Measurements from ENCODE around the gene YBEY.
"Not testable (repeated sequence)": the region's sequence is repeated elsewhere in the genome, so short reads cannot be mapped to it uniquely, and the experiment has no call there.

Gene YBEY, protein sequence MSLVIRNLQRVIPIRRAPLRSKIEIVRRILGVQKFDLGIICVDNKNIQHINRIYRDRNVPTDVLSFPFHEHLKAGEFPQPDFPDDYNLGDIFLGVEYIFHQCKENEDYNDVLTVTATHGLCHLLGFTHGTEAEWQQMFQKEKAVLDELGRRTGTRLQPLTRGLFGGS

DNA sequence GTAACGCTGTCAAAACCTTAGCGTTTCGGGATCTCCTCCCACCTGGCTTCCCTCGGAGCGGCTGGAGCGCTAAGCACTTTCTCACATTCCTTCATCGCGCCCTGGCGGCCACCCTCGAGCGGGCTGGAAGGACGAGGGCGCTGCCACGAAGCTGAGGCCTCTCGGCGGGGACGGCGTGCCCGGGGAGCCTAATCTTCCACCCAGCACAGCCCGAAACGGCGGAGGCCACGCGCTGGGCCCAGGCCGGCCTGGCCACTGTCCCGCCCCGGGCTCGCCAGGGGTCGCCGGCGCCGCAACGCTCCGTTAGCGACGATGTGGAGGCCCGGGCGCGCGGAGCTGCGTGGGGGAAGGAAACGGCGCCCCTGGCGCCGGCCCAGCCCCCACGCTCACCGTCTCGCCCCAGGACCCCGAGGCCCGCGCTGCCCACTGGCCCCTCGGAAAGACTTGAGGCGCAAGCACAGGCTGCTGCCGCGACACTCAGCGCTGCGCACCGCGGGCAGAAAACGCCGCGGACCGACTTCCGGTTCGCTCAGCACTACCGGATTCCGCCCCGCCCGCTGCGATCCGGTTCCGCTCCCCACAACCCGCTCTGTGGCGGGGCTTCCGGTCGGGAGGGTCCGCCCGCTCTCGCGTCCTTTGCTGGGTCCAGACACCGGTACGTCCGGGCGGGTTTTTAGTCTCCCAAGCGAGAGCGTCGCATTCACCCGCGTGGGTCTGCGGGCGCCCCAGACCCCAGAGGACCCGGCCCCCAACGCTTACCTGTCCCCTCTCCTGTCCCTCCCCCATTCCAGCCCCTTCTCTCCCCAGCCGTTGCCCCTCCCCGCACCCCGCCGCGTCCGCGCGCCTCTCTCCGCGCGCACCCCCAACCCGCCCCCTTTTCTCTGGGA is at the start of gene YBEY:
Gene YBEY, plus strand, starts transcription at position 582 of the 887 bp plus-strand sequence. CDS start 572 bp downstream, outside the sequence.
- Histone ChIP-seq H3K4me1 (peaks cover 55 to 71% (median 63%) of the 10 kb centered on the region in 10 experiments), H3K36me3 (peaks cover 26 to 39% (median 37%) of the 10 kb centered on the region in 11 experiments), H3K9ac (peak within 1 kb of the TSS; percentile 88 to 100 (median 97)), H3K27ac (peak within 1 kb of the TSS; percentile 86 to 99 (median 97)), H3K4me3 (peak within 1 kb of the TSS; percentile 73 to 99 (median 92)), H4K20me1 (peaks cover 16 to 45% (median 39%) of the 10 kb centered on the region in 11 experiments; a peak in 19 of 22 replicates), H3K9me3 (replicated peaks in 1 of 11) (no peaks in the 10 kb centered on the region; a peak in 1 of 22 replicates), H3K27me3 (no peaks in the 10 kb centered on the region), H3K4me2 (peak within 1 kb of the TSS; percentile 78 to 99 (median 89))
- no peak for TF ChIP-seq Cebpa-rat (IDR thresholded peaks at IDR 0.05)

DNA sequence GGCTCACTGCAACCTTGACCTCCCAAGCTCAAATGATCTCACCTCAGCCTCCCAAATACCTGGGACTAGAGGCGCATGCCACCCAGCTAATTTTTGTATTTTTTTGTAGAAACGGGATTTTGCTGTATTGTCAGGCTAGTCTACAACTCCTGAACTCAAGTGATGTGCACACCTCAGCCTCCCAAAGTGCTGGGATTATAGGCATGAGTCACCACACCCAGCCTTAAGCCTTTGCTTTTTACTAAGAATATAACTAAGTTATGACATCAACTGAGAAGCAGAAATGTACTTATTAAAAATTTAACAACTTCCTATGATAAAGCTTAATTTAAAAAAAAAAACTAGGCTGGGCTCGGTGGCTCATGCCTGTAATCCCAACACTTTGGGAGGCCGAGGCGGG is 48.7 kb upstream of the YBEY start:
- Histone ChIP-seq H3K36me3 (peaks cover 89 to 99% (median 92%) of the 10 kb centered on the region in 11 experiments), H3K4me1 (no peaks in the 10 kb centered on the region), H4K20me1 (peaks cover 0 to 42% (median 16%) of the 10 kb centered on the region in 11 experiments; a peak in 13 of 22 replicates), H3K4me3 (no peak overlapping the region), H3K9ac (no peak overlapping the region), H3K4me2 (no peak overlapping the region), H3K9me3 (replicated peaks in 1 of 11) (no peaks in the 10 kb centered on the region; a peak in 1 of 22 replicates), H3K27ac (no peak overlapping the region), H3K27me3 (no peaks in the 10 kb centered on the region)
- TF ChIP-seq Cebpa-rat (IDR thresholded peaks at IDR 0.05): no peak

- peaks cover 0 to 16% (median 9%) of the 10 kb centered on the region in 10 experiments; a peak in 14 of 20 replicates for H3K4me1 ChIP-seq
- H3K27ac ChIP-seq: no peak overlapping the region
- no peaks in the 10 kb centered on the region for H3K27me3 ChIP-seq
- TF ChIP-seq Cebpa-rat (IDR thresholded peaks at IDR 0.05): no peak
- no peak overlapping the region for H3K4me3 ChIP-seq
- H3K36me3 ChIP-seq: peaks cover 89 to 99% (median 92%) of the 10 kb centered on the region in 11 experiments
- no peak overlapping the region for H3K9ac ChIP-seq
- no peaks in the 10 kb centered on the region for H3K9me3 ChIP-seq (replicated peaks in 1 of 11)
- H4K20me1 ChIP-seq: peaks cover 0 to 58% (median 24%) of the 10 kb centered on the region in 11 experiments; a peak in 17 of 22 replicates
- H3K4me2 ChIP-seq: no peak overlapping the region
Measured at GRCh38 chr21:46239817-46240325, 46.3 kb upstream of the YBEY start.

- Histone ChIP-seq H3K4me1 (peaks cover 0 to 16% (median 9%) of the 10 kb centered on the region in 10 experiments; a peak in 14 of 20 replicates), H4K20me1 (peaks cover 2 to 64% (median 22%) of the 10 kb centered on the region in 11 experiments; a peak in 18 of 22 replicates), H3K36me3 (peaks cover 89 to 99% (median 92%) of the 10 kb centered on the region in 11 experiments)
- not testable (repeated sequence) for H3K4me3 ChIP-seq; H3K9me3 ChIP-seq (replicated peaks in 1 of 11); H3K27me3 ChIP-seq; H3K27ac ChIP-seq; H3K9ac ChIP-seq; H3K4me2 ChIP-seq
Measured at GRCh38 chr21:46241577-46241976, 44.6 kb upstream of the YBEY start.

DNA sequence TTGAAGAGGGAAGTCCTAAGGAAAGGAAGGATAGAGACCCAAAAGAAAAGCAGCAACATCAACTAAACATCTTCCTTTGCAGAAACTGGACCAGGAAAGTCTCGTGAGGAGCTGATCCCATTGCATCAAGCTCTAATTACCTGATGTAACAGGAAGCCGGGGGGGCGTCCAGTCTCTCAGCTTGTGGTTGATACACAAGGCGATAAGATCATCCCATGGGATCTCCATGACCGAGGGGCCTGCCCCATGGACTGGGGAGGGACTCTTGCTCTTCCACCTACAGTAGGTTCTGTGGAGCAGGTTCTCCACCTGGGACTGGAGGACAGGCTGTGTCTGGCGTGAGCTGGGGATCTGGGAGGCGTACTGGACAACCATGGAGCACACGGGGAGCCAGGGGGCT is 42.8 kb upstream of the YBEY start:
- peaks cover 96 to 100% (median 99%) of the 10 kb centered on the region in 11 experiments for H3K36me3 ChIP-seq
- no peak overlapping the region for H3K4me3 ChIP-seq
- H3K9ac ChIP-seq: peak overlapping the region in 3 of 11 experiments; percentile 3 to 34 (median 7); a peak in 3 of 22 replicates
- no peaks in the 10 kb centered on the region for H3K27me3 ChIP-seq
- peaks cover 0 to 16% (median 9%) of the 10 kb centered on the region in 10 experiments; a peak in 14 of 20 replicates for H3K4me1 ChIP-seq
- H4K20me1 ChIP-seq: peaks cover 10 to 68% (median 25%) of the 10 kb centered on the region in 11 experiments; a peak in 18 of 22 replicates
- H3K9me3 ChIP-seq (replicated peaks in 1 of 11): no peaks in the 10 kb centered on the region
- TF ChIP-seq Cebpa-rat (IDR thresholded peaks at IDR 0.05): no peak
- H3K27ac ChIP-seq: peak overlapping the region in 1 of 11 experiments; percentile 10; a peak in 1 of 22 replicates
- H3K4me2 ChIP-seq: peak overlapping the region in 7 of 11 experiments; percentile 13 to 47 (median 21); a peak in 6 of 22 replicates

- peaks cover 12 to 68% (median 25%) of the 10 kb centered on the region in 11 experiments; a peak in 19 of 22 replicates for H4K20me1 ChIP-seq
- no peak overlapping the region for H3K4me3 ChIP-seq
- H3K4me2 ChIP-seq: peak overlapping the region in 2 of 11 experiments; percentile 21 to 47; a peak in 1 of 22 replicates
- H3K4me1 ChIP-seq: peaks cover 0 to 16% (median 9%) of the 10 kb centered on the region in 10 experiments; a peak in 14 of 20 replicates
- H3K27me3 ChIP-seq: no peaks in the 10 kb centered on the region
- 0 out of 22 replicates have a peak overlapping the region, but pooled peaks of 1 of the 11 experiments have one; percentile 34 for H3K9ac ChIP-seq
- H3K9me3 ChIP-seq (replicated peaks in 1 of 11): no peaks in the 10 kb centered on the region
- TF ChIP-seq Cebpa-rat (IDR thresholded peaks at IDR 0.05): no peak
- H3K27ac ChIP-seq: no peak overlapping the region
- peaks cover 94 to 100% (median 99%) of the 10 kb centered on the region in 11 experiments for H3K36me3 ChIP-seq
Measured at GRCh38 chr21:46243960-46244361, 42.2 kb upstream of the YBEY start.

DNA sequence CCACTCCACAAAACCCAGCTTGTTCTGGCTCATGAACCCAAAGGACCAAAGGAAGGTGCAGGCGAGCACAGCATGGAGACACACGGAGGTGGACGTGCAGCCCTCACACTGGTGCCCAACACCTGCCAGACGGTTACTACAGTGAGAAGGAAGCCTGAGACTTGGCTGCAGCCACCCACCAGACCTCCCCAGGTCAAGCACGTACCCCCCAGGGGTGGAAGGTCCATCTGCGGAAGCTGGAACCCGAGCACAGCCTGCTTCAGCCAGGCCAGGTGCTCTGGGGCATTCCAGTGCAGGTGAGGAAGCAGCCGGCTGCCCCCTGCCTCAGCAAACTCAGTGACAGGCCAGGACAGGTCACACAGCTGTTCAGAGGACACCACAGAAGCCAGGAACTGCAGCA is 41.5 kb upstream of the YBEY start:
- Histone ChIP-seq H3K27me3 (no peaks in the 10 kb centered on the region), H4K20me1 (peaks cover 12 to 65% (median 31%) of the 10 kb centered on the region in 11 experiments; a peak in 19 of 22 replicates), H3K36me3 (peaks cover 94 to 100% (median 99%) of the 10 kb centered on the region in 11 experiments), H3K27ac (no peak overlapping the region), H3K9me3 (replicated peaks in 1 of 11) (no peaks in the 10 kb centered on the region), H3K9ac (no peak overlapping the region), H3K4me1 (peaks cover 0 to 16% (median 9%) of the 10 kb centered on the region in 10 experiments; a peak in 14 of 20 replicates), H3K4me3 (no peak overlapping the region), H3K4me2 (no peak overlapping the region)
- TF ChIP-seq Cebpa-rat (IDR thresholded peaks at IDR 0.05): no peak

- peaks cover 0 to 19% (median 12%) of the 10 kb centered on the region in 10 experiments; a peak in 17 of 20 replicates for H3K4me1 ChIP-seq
- no peak overlapping the region for H3K4me2 ChIP-seq
- H3K9me3 ChIP-seq (replicated peaks in 1 of 11): peaks cover 0 to 3% (median 0%) of the 10 kb centered on the region in 11 experiments; a peak in 8 of 22 replicates
- peaks cover 94 to 100% (median 99%) of the 10 kb centered on the region in 11 experiments for H3K36me3 ChIP-seq
- H3K4me3 ChIP-seq: no peak overlapping the region
- H4K20me1 ChIP-seq: peaks cover 12 to 65% (median 34%) of the 10 kb centered on the region in 11 experiments; a peak in 18 of 22 replicates
- no peak overlapping the region for H3K9ac ChIP-seq
- no peaks in the 10 kb centered on the region for H3K27me3 ChIP-seq
- H3K27ac ChIP-seq: no peak overlapping the region
- TF ChIP-seq Cebpa-rat (IDR thresholded peaks at IDR 0.05): no peak
Measured at GRCh38 chr21:46245213-46245915, 40.8 kb upstream of the YBEY start.
